GM18502 (cell line): Measurements from ENCODE around the gene DDAH2.

Experiments
- ATAC-seq: cut with Tn5 transposase; IDR thresholded peaks from one replicate; pipeline ENCODE4 v1.9.1; 2021; ENCODE audit warnings: mild to moderate bottlenecking; ENCODE audit not compliant: unreplicated experiment, poor library complexity

DDAH2 gene

GRCh38 chr6:31692886-31693285 is 36.2 kb downstream of the DDAH2 start:
- no peak for ATAC-seq

- ATAC-seq = no peak
Observed at GRCh38 chr6:31692353-31692752, 36.7 kb downstream of the DDAH2 start.

DNA sequence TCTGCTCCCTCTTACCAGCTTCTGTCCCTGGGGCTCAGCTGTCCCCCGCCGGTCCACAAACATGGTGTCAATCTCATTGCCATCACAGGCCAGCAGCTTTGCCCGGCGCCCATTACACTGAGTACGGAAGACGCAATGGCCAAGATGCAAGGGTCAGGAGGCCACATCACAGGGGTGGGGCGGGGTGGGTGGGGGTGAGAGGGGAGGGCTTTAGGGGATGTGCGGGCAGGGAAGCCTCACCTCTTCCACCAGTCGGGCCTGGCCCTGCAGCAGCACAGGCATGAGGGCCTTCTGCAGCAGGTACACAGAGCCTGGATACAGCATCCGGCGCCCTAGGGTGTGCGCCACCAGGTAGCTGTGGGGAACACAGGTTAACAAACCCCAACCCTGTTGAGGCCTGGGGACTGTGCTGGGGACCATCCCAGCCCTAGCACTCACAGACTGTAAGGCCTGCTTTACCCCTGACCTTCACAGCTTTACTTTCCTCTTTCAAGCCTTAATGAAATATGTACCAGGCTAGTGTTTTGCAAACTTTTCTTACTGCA is 37.5 kb downstream of the DDAH2 start:
- ATAC-seq = no peak

GRCh38 chr6:31691078-31691463 is 38.0 kb downstream of the DDAH2 start:
- ATAC-seq = no peak

GRCh38 chr6:31690231-31691077 is 38.6 kb downstream of the DDAH2 start:
- ATAC-seq = no peak

DNA sequence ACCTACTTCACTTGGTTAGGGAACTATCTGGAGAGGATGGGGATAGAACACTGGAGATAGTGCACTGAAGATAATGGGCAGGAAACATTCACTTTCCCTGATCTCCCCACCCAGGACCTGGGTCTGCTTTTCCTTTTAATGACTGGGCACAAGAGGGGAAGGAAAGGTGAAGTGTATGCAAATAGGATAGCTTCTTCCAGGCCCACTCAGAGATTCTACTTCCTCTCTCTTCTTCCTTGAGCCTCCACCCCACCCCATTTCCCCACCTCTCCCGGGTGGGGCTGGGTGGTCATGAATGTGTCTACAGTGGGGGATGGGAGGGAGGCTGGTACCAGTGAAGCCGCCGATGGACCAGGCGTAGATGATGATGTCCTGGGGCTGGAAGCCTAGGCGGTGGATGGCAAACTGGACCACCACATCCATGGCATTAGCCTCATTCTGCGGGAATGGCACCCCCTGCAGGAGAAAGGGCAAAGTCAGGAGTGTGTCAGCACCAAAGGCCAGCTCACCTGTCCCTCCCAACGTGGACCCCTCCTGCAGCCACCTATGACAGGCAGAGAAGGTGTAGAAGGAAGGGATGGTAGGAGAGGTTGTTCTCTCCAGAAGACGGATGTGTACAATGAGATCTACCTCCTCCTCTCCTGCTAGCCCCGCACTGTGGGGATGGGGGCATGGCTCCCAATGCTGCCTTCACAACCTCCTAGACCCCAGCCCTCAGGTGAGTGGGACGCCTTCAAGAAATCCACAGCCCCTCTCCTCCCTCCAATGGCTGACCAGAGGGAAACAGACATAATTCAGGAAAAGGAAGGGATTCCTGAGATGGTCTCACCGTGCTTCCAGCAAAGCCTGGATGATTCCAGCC is 39.6 kb downstream of the DDAH2 start:
- ATAC-seq = no peak

- ATAC-seq = no peak
Observed at GRCh38 chr6:31687860-31688693, 41.0 kb downstream of the DDAH2 start.

DNA sequence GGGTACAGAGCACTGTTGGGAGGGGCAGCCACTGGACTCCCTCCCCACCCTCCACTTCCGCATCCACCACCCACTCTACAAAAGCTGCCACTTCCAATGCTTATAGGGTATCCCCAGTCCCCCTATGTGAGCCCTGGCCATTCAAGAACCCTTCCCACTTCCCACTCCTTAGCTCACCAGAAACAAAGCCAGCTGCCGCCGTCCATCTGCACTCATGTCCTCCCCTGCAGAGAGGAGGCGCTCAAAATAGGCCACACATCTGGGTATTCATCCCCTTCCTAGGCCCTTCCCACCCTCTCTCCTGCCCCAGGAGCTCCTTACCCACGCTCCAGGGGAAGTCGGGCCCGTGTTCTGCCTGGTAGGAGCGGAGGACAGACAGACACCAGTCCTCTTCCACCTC is 41.8 kb downstream of the DDAH2 start:
- ATAC-seq = no peak

- no peak for ATAC-seq
Observed at GRCh38 chr6:31686483-31686882, 42.6 kb downstream of the DDAH2 start.

GRCh38 chr6:31683591-31683990 is 45.5 kb downstream of the DDAH2 start:
- ATAC-seq = no peak

DNA sequence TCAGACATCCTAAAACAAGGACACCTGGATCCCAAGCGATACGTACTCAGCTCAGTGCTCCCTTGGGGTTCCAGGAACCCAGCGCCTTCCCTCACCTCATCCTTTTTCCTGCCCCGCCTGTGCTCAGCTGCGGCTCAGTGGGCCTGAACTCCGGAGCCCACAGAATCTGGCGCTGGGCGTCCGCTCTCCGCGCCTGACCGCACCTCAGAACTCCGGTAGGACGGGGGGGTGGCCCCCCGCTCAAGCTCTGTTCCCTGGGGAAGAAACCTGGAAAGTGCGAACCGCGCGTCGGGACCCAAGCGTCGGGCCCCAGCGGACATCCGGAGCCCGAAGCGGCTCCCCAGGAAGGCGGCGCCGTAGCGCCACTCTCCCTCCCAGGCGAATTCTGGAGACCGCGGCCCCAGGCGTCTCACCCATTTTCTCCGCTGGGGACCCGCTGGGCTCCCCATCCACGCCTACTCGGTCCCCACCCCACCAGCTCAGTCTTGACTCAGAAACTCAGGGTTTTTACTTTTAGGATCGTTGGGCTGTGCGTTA is 47.9 kb downstream of the DDAH2 start:
- no peak for ATAC-seq

DNA sequence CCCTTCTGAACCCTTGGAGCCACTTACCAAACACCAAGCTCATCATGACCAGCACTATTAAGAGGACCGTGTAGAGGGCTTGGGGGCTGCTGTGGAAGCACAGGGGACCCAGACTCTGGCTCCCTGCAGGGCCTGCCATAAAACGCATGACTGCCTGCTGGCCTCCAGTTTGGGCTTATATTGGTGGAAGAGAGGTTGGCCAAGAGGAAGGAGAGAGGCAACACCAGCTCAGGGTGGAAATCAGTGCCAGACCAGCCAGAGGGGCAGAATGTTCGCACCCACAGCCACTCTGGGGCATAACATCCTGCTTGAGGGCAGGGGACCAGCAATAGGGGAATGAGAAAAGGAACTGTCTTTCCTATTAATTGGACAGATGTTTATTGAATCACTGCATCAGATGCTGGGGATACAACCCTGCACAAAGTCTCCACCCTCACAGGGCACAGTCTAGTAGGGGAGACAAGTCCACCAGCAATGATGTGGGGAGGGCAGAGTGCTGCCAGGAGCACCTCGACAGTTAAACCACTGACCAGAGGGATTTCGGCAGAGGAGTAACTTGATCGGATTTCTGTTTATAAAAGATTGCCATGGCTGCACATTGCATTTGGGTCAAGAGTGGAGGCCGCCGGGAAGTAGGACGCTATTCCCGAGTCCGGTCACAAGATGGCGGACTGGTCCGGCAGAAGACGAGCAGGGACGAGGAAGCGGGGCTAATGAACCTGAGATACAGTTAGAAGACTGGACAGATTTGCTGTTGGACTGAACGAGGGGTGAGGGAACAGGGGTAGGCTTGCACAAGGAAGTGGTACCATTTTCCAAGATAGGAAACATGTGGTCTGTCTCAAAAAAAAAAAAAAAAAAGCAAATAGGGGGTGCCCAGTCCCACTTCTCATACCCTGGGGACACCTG is 48.6 kb downstream of the DDAH2 start, which contains the start of gene LY6G5C:
TSS of gene LY6G5C (minus strand) at position 842 of the 909 bp plus-strand sequence. CDS start at position 148, 694 bp downstream.
- no peak for ATAC-seq

DNA sequence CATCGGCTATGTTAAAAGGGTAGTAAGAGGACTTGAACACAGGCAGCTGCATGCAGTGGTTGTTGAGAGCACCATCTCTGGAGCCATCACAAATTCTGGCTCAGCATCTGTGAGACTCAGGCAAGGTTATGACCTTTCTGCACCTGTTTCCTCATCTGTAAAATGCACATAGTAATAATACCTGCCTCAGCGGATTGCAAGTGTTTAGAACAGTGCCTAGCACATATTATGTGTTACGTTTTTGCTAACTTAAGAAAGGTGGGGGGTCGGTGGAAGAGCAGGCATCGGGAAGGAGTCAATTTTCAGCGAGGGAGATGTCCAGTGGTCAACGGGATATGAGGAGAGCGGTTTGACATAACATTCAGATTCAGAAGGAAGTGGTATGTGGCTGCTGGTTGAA is 51.1 kb downstream of the DDAH2 start:
- ATAC-seq = no peak
